ENCODE measurements around the gene ST14.

Gene ST14

GRCh38 chr11:130163346-130164220, 4.0 kb downstream of the ST14 start:
- H3K4me3 ChIP-seq (ENCODE audit: low read depth, low read length): no peak overlapping the region
- TF ChIP-seq CTCF (IDR thresholded peaks at IDR 0.05; ENCODE audit: low read depth, low read length): no peak

- TF ChIP-seq CTCF (IDR thresholded peaks at IDR 0.05; ENCODE audit: low read depth, low read length): no peak
- H3K4me3 ChIP-seq (ENCODE audit: low read depth, low read length): no peak overlapping the region
Observed at GRCh38 chr11:130164221-130164570, 4.6 kb downstream of the ST14 start.

- H3K4me3 ChIP-seq (ENCODE audit: low read depth, low read length): no peak overlapping the region
- no peak for TF ChIP-seq CTCF (IDR thresholded peaks at IDR 0.05; ENCODE audit: low read depth, low read length)
Observed at GRCh38 chr11:130165601-130166456, 6.2 kb downstream of the ST14 start.

- H3K4me3 ChIP-seq (ENCODE audit: low read depth, low read length): no peak overlapping the region
- no peak for TF ChIP-seq CTCF (IDR thresholded peaks at IDR 0.05; ENCODE audit: low read depth, low read length)
Observed at GRCh38 chr11:130166457-130166784, 6.8 kb downstream of the ST14 start.

- no peak overlapping the region for H3K4me3 ChIP-seq (ENCODE audit: low read depth, low read length)
- no peak for TF ChIP-seq CTCF (IDR thresholded peaks at IDR 0.05; ENCODE audit: low read depth, low read length)
Observed at GRCh38 chr11:130167146-130167545, 7.6 kb downstream of the ST14 start.

- no peak for TF ChIP-seq CTCF (IDR thresholded peaks at IDR 0.05; ENCODE audit: low read depth, low read length)
Observed at GRCh38 chr11:130168105-130168504, 8.5 kb downstream of the ST14 start.

GRCh38 chr11:130170345-130170744, 10.8 kb downstream of the ST14 start:
- no peak for TF ChIP-seq CTCF (IDR thresholded peaks at IDR 0.05; ENCODE audit: low read depth, low read length)
- H3K4me3 ChIP-seq (ENCODE audit: low read depth, low read length): no peak overlapping the region

More at GRCh38 chr11:130168105-130168504, 8.5 kb downstream of the ST14 start:
- H3K4me3 ChIP-seq (ENCODE audit: low read depth, low read length): no peak overlapping the region

Data from WI38 (cell line).